RWPE2 (cell line): ENCODE results near the gene CTXN3.
A peak's percentile ranks its signal among the peaks of the same experiment; 100 is the strongest.

Experiments used
- ATAC-seq: fragments of 200-7000 bp; cut with Tn5 transposase; 3 replicates; pipeline ENCODE4 v1.9.1; 2021; ENCODE audit warnings: low read depth
- DNase-seq: peaks from one replicate; pipeline ENCODE4 v3.0.0-alpha.2; 2020; ENCODE audit warnings: low spot score
- H3K27ac ChIP-seq: fragments of 450-650 bp; 2 replicates; pipeline ENCODE4 v1.5.1; 2017; ENCODE audit warnings: mild to moderate bottlenecking; ENCODE audit not compliant: poor library complexity, severe bottlenecking
- H3K27me3 ChIP-seq: fragments of 250-450 bp; sonication (Bioruptor Pico); 2 replicates; pipeline ENCODE4 v1.5.1; 2021; ENCODE audit warnings: mild to moderate bottlenecking, moderate library complexity; ENCODE audit not compliant: insufficient read depth, poor library complexity, severe bottlenecking
- H3K36me3 ChIP-seq: fragments of 250-450 bp; sonication (Bioruptor Pico); 2 replicates; pipeline ENCODE4 v1.5.1; 2020; ENCODE audit warnings: low read depth, mild to moderate bottlenecking, moderate library complexity
- H3K4me1 ChIP-seq: fragments of 250-450 bp; sonication (Bioruptor Pico); 2 replicates; pipeline ENCODE4 v1.5.1; 2021; ENCODE audit warnings: mild to moderate bottlenecking, moderate library complexity; ENCODE audit not compliant: insufficient read depth, poor library complexity, severe bottlenecking
- H3K4me3 ChIP-seq: fragments of 250-450 bp; sonication (Bioruptor Pico); 2 replicates; pipeline ENCODE4 v1.5.1; 2021; ENCODE audit warnings: mild to moderate bottlenecking, moderate library complexity; ENCODE audit not compliant: severe bottlenecking
- H3K9me3 ChIP-seq: fragments of 250-450 bp; sonication (Bioruptor Pico); 2 replicates; pipeline ENCODE4 v1.5.1; 2021; ENCODE audit warnings: mild to moderate bottlenecking, moderate library complexity; ENCODE audit not compliant: severe bottlenecking
- CTCF ChIP-seq: fragments of 450-650 bp; IDR thresholded peaks from one replicate; pipeline ENCODE4 v1.5.1; 2017; ENCODE audit warnings: mild to moderate bottlenecking, moderate library complexity; ENCODE audit not compliant: poor library complexity, severe bottlenecking

Gene CTXN3

GRCh38 chr5:127649018-127649439 lies at the start of gene CTXN3:
Gene CTXN3 (plus strand): TSS chr5:127649082. CDS start chr5:127657522, 8,440 bp downstream.
- Histone ChIP-seq H3K4me3 (no peak within 1 kb of the TSS), H3K27ac (no peak within 1 kb of the TSS), H3K27me3 (peaks cover 9% of the 10 kb centered on the region), H3K36me3 (no peaks in the 10 kb centered on the region), H3K9me3 (no peaks in the 10 kb centered on the region), H3K4me1 (no peaks in the 10 kb centered on the region)
- no peak for TF ChIP-seq CTCF
- DNase-seq: no peak
- peak; percentile 36; the same call in 1 of the 3 replicates for ATAC-seq

GRCh38 chr5:127599320-127599719 lies 49.6 kb upstream of the CTXN3 start:
- peaks cover 4% of the 10 kb centered on the region for H3K27me3 ChIP-seq
- H3K9me3 ChIP-seq: no peaks in the 10 kb centered on the region
- H3K27ac ChIP-seq: no peak overlapping the region
- no peaks in the 10 kb centered on the region for H3K4me1 ChIP-seq
- H3K4me3 ChIP-seq: no peak overlapping the region
- ATAC-seq: no peak
- no peak for DNase-seq
- H3K36me3 ChIP-seq: no peaks in the 10 kb centered on the region
- no peak for TF ChIP-seq CTCF

GRCh38 chr5:127599847-127600246 lies 49.0 kb upstream of the CTXN3 start:
- TF ChIP-seq CTCF: no peak
- ATAC-seq (no peak), DNase-seq (no peak)
- Histone ChIP-seq H3K4me1 (no peaks in the 10 kb centered on the region), H3K27me3 (peaks cover 8% of the 10 kb centered on the region), H3K4me3 (no peak overlapping the region), H3K9me3 (no peaks in the 10 kb centered on the region), H3K27ac (no peak overlapping the region), H3K36me3 (no peaks in the 10 kb centered on the region)

- H3K36me3 ChIP-seq: no peaks in the 10 kb centered on the region
- H3K4me3 ChIP-seq: no peak overlapping the region
- TF ChIP-seq CTCF: no peak
- H3K9me3 ChIP-seq: no peaks in the 10 kb centered on the region
- H3K27ac ChIP-seq: no peak overlapping the region
- no peak for DNase-seq
- ATAC-seq: no peak
- peaks cover 8% of the 10 kb centered on the region for H3K27me3 ChIP-seq
- H3K4me1 ChIP-seq: no peaks in the 10 kb centered on the region
Observed at GRCh38 chr5:127601111-127601510, 47.8 kb upstream of the CTXN3 start.

- H3K4me1 ChIP-seq: no peaks in the 10 kb centered on the region
- H3K9me3 ChIP-seq: no peaks in the 10 kb centered on the region
- H3K4me3 ChIP-seq: no peak overlapping the region
- no peak overlapping the region for H3K27ac ChIP-seq
- DNase-seq (no peak), ATAC-seq (no peak)
- no peaks in the 10 kb centered on the region for H3K36me3 ChIP-seq
- H3K27me3 ChIP-seq: peaks cover 8% of the 10 kb centered on the region
- TF ChIP-seq CTCF: no peak
Observed at GRCh38 chr5:127601601-127602000, 47.3 kb upstream of the CTXN3 start.
